ENCODE results near the gene DCP2.

Gene DCP2

GRCh38 chr5:113047733-113048652 lies 71.4 kb downstream of the DCP2 start:
- no peak for DNase-seq

- DNase-seq: no peak
Observed at GRCh38 chr5:113048931-113049330, 72.3 kb downstream of the DCP2 start.

GRCh38 chr5:113050721-113051382 lies 74.3 kb downstream of the DCP2 start:
- no peak for DNase-seq

GRCh38 chr5:113052041-113052795 lies 75.6 kb downstream of the DCP2 start:
- no peak for DNase-seq

GRCh38 chr5:113053511-113053995 lies 77.0 kb downstream of the DCP2 start:
- no peak for DNase-seq

GRCh38 chr5:113054899-113055298 lies 78.3 kb downstream of the DCP2 start:
- DNase-seq: no peak

GRCh38 chr5:113056988-113057387 lies 80.4 kb downstream of the DCP2 start:
- no peak for DNase-seq

GRCh38 chr5:113057557-113057984 lies 81.0 kb downstream of the DCP2 start:
- no peak for DNase-seq

GRCh38 chr5:113058269-113058668 lies 81.7 kb downstream of the DCP2 start:
- no peak for DNase-seq

- DNase-seq: no peak
Observed at GRCh38 chr5:113058706-113059226, 82.2 kb downstream of the DCP2 start.

- DNase-seq: no peak
Observed at GRCh38 chr5:113059232-113060040, 82.8 kb downstream of the DCP2 start.

- no peak for DNase-seq
Observed at GRCh38 chr5:113060408-113061025, 83.9 kb downstream of the DCP2 start.

- DNase-seq: no peak
Observed at GRCh38 chr5:113061846-113062780, 85.5 kb downstream of the DCP2 start.

GRCh38 chr5:113062869-113063508 lies 86.4 kb downstream of the DCP2 start:
- DNase-seq: no peak

- DNase-seq: no peak
Observed at GRCh38 chr5:113063927-113064326, 87.3 kb downstream of the DCP2 start.

GRCh38 chr5:113064806-113065205 lies 88.2 kb downstream of the DCP2 start:
- no peak for DNase-seq

GRCh38 chr5:113065626-113066025 lies 89.0 kb downstream of the DCP2 start:
- no peak for DNase-seq

GRCh38 chr5:113067635-113068344 lies 91.2 kb downstream of the DCP2 start:
- no peak for DNase-seq

GRCh38 chr5:113068559-113068958 lies 92.0 kb downstream of the DCP2 start:
- no peak for DNase-seq
